Loucy (cell line): Measurements from ENCODE around the gene AGBL1.

Source experiments
- CTCF ChIP-seq: fragments of 200-600 bp; sonication (generic); conservative IDR thresholded peaks from 2 replicates; pipeline ENCODE4 v1.5.1; 2014; ENCODE audit warnings: mild to moderate bottlenecking, antibody characterized with exemption, low read length
- EZH2phosphoT487 ChIP-seq: fragments of 200-600 bp; IDR thresholded peaks from 2 replicates; pipeline ENCODE4 v1.6.1; 2018; ENCODE audit warnings: antibody characterized with exemption, mild to moderate bottlenecking, moderate library complexity, borderline replicate concordance

- TF ChIP-seq CTCF (no peak), EZH2phosphoT487 (no peak)
These were observed 118.1 kb downstream of the AGBL1 start for GRCh38 chr15:86197770-86198169.
